ENCODE measurements around the gene TMEM132D.

The TMEM132D gene

GRCh38 chr12:129404556-129404955 is 499.3 kb downstream of the TMEM132D start:
- no peak for TF ChIP-seq CTCF (IDR thresholded peaks at IDR 0.05; ENCODE audit: low read depth, low read length)
- DNase-seq (ENCODE audit: extremely low read depth, low read depth): no peak

DNA sequence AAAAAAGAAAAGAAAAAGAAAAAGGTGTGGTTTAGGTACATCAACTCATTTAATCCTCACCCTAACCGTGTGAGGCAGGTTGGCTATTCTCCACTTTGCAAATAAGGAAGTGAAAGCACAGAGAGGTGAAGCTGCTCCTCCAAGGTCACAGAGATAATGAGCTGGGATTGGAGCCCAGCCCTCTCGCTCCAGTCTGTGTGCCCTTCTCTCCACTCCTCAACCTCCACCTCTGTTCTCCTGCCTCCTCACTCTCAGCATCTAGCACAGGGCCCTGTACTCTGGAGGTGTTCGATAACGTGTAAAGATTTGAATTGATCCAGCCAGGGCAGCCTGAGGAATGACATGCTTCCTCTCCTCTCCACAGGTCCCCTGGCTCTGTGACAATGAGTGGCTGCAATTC is 502.3 kb downstream of the TMEM132D start:
- TF ChIP-seq CTCF (IDR thresholded peaks at IDR 0.05; ENCODE audit: low read depth, low read length): no peak
- DNase-seq (ENCODE audit: extremely low read depth, low read depth): no peak

- no peak for DNase-seq (ENCODE audit: extremely low read depth, low read depth)
- TF ChIP-seq CTCF (IDR thresholded peaks at IDR 0.05; ENCODE audit: low read depth, low read length): no peak
These were observed 509.5 kb downstream of the TMEM132D start for GRCh38 chr12:129394177-129394825.

- TF ChIP-seq CTCF (IDR thresholded peaks at IDR 0.05; ENCODE audit: low read depth, low read length): no peak
- no peak for DNase-seq (ENCODE audit: extremely low read depth, low read depth)
These were observed 510.4 kb downstream of the TMEM132D start for GRCh38 chr12:129393357-129393937.

DNA sequence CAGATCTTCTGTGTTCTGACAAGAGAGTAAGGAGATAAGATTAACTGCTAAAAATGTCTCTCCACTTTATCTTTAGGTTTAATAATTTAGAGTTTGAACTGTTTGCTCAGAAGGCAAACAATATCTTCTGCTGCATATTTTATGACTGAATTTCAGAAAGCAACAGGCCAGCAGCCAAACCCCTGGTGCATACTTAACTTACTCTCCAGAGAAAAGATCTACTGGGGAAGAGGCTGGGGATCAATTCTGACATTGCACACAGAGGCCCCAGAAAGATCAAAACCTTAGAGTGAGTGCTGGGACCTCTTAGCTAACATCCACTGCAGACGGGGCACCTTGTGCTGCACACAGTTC is 518.2 kb downstream of the TMEM132D start:
- DNase-seq (ENCODE audit: extremely low read depth, low read depth): no peak
- no peak for TF ChIP-seq CTCF (IDR thresholded peaks at IDR 0.05; ENCODE audit: low read depth, low read length)

DNA sequence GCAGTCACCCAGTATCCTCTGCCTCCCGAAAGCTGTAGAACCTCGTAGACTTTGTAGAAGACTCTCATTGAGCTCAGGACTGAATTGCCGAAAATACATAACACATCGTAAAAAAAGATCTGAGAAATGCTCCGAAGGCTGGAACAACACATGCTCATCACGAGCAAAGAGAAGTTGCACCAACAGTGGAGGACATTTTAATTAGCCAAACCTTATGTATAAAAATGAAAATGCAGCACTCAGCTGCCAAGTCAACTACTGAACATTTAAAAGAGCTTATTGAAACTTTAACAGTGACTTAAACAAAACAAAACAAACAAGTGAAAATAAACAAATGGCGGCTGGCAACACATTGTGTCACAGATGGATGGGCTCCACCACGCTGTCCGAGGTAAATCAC is 519.9 kb downstream of the TMEM132D start:
- no peak for TF ChIP-seq CTCF (IDR thresholded peaks at IDR 0.05; ENCODE audit: low read depth, low read length)
- DNase-seq (ENCODE audit: extremely low read depth, low read depth): no peak

- DNase-seq (ENCODE audit: extremely low read depth, low read depth): no peak
- no peak for TF ChIP-seq CTCF (IDR thresholded peaks at IDR 0.05; ENCODE audit: low read depth, low read length)
These were observed 522.1 kb downstream of the TMEM132D start for GRCh38 chr12:129381715-129382114.
